Tibial nerve (tissue), 3 donors: ENCODE measurements around the gene TLK1.

Experiments
- EP300 ChIP-seq, 2 donors: sonication (generic); formaldehyde crosslinking; IDR thresholded peaks; one replicate each; pipeline ENCODE4 v1.6.1; 2017; ENCODE audit warnings: antibody characterized with exemption in 2 of 2, mild to moderate bottlenecking in 1 of 2
- POLR2A ChIP-seq, 2 donors: fragments of 450-650 bp; IDR thresholded peaks; one replicate each; pipeline ENCODE4 v1.6.1; 2017; ENCODE audit warnings: antibody characterized with exemption in 2 of 2, mild to moderate bottlenecking in 2 of 2, moderate library complexity in 2 of 2

GRCh38 chr2:170986566-170987258 is 174.0 kb downstream of the TLK1 start:
- no peak for TF ChIP-seq POLR2A (IDR thresholded peaks at IDR 0.05)
- TF ChIP-seq EP300 (IDR thresholded peaks at IDR 0.05) = no peak
